ENCODE data around the gene SLC2A6. TPM values are rescaled to one million over a fixed set of nuclear protein-coding genes. Genes with fewer than 3 reads are reported as not detected.

SLC2A6 gene
- total RNA-seq, 1 experiment from 2014 or later, result 7.6 TPM

DNA sequence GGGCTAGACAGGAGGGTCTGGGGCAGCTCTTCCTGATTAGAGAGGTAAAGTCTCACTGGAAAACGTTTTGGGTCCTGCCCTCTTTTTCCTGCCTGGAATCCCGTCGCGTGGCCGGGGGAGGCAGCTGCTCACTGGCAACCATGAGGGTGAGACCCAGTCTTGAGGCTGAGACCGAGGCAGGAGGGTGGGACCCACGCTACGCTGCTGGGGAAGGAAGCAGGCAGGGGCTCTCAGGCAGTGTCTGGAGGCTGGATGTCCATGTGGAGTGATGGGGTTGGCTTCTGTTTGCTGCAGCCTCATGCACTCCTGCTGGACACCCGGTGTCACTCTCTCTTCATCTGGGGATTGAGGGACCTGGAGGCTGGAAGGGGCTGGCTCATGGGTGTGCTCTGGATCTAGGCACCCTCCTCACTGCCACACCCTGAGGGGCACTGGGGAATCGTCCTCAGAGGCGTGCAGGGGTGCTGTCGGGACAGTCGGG lies 11.3 kb upstream of the SLC2A6 start:
- Histone ChIP-seq H3K27me3 (no peaks in the 10 kb centered on the region), H3K36me3 (no peaks in the 10 kb centered on the region), H3K4me3 (no peak overlapping the region), H3K9me3 (no peaks in the 10 kb centered on the region)
- DNase-seq, result no peak

DNA sequence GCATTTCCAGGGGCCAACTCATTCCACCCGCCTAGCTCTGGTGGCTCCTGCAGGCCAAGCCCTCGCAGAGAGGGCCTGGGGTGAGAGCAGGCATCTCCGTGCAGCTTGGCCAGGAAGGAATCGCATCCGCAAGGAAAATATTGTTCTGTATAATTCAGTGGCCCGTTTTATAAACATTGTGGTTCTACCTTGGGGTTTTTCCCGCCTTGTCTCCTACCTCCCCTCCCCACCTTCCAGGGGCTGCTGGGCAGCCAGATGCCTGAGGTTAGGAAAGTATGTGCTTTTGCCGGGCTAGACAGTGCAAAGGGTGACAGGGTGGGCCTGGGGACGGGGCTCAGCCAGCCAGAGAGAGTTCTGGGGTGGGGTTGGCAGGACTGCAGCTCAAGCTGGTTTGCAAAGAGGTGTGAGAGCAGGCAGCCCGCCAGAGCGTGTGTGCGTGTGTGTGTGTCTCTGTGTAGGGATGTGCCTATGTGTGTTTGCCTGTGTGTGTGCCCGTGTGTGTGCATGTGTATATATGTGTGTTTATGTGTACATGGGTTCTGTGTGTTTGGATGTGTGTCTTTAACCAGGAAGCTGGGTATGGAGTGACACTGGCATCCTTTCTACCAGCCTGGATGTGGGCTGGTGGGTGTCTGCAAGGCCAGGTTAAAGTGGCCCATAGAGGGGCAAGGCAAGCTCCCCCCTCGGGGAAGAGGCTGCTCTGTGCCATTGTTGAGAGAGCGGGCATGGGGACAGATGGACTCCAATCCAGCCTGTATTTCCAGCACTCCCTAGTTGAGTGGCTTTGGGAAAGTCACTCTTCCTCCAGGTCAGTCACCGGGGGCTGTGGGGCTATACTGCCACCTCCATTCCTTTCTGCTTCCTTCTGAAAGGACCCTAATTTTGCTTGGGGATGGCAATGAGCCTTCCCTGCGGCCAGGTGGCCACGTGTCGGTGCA lies 10.6 kb upstream of the SLC2A6 start:
- DNase-seq, result no peak
- no peaks in the 10 kb centered on the region for H3K27me3 ChIP-seq
- no peak overlapping the region for H3K4me3 ChIP-seq
- H3K9me3 ChIP-seq, result no peaks in the 10 kb centered on the region
- no peaks in the 10 kb centered on the region for H3K36me3 ChIP-seq

DNA sequence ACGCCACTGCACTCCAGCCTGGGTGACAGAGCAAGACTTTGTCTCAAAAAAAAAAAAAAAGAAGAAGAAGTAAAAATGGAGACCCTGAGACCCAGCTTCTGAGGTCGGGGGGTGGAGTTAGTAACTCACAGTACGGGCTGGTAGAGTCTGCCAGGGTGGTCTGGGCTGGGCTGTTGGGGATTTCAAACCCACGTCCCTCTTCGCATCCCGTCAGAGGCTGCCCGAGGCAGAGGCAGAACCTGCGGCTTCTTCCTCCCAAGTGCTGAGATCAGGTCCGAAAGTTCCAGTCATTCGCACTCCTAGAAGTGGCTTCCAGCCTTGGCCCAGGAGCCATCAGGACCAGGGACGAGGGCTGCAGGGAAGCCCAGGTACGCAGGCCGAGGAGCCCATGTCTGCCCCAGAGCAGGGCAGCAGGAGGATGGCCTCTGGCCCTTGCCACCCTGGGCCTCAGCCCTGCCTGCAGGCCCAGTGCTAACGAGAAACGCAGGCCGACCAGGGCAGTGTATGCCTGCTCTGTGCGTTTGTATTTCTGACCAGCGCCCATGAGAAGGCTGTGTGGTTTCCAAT lies 9.9 kb upstream of the SLC2A6 start:
- no peak for DNase-seq
- Histone ChIP-seq H3K4me3 (no peak overlapping the region), H3K36me3 (no peaks in the 10 kb centered on the region), H3K9me3 (no peaks in the 10 kb centered on the region), H3K27me3 (no peaks in the 10 kb centered on the region)

DNA sequence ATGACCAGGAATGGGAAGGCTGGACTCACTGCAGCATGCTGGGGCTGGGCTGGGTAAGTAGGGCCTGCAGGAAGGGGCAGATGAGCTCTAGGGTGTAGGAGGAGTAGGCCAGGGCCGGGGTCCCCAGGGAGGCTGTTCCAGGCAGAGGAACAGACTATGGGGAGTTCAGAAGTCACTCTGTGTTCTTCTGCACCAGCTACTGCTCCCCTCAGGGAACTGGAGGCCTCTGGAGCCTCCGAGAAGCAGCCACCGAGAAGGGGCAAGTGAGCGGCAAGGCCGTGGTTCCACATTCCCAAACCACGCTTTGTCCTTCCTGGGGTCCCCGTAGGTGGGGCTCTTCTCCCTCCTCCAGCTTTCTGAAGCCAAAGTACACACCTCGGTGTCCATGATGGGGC lies 8.4 kb upstream of the SLC2A6 start:
- no peak for DNase-seq
- Histone ChIP-seq H3K4me3 (no peak overlapping the region), H3K27me3 (no peaks in the 10 kb centered on the region), H3K9me3 (no peaks in the 10 kb centered on the region), H3K36me3 (no peaks in the 10 kb centered on the region)

DNA sequence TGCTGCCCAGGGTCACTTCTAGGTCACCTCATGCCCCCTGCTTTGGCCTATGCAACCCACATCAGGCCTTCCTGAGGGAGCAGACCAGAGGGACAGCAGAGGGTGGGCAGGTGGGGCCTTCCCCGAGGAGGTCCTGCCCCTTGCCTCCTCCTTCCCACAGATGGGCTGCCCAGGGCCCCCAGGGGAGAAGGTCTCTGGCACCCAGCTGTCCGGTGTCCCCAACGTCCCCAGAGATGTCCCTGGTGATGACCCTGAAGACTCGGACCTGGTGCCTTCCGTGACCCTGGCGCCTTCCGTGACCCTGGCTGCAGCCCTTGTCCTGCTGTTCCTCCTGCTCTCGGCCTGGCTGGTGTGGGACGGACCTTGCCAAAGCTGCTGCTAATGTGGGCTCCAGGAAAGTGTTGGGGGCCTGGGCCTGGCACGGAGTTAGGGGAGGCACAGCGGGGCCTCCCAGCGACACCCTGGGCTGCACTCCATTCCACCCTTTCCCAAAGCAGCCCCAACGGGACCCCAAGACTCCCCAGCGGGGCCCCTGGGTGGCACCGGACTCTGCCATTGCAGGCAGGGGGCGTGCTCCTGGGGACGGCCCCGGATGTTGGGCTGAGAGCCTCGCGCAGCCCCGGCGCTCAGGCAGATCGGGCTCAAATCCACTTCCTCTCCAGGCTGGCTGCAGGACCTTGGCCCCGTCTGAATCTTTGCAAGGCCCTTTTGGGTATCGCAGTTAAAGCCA lies 6.8 kb upstream of the SLC2A6 start:
- no peaks in the 10 kb centered on the region for H3K36me3 ChIP-seq
- DNase-seq, result no peak
- H3K27me3 ChIP-seq, result no peaks in the 10 kb centered on the region
- H3K9me3 ChIP-seq, result no peaks in the 10 kb centered on the region
- H3K4me3 ChIP-seq, result no peak overlapping the region

DNA sequence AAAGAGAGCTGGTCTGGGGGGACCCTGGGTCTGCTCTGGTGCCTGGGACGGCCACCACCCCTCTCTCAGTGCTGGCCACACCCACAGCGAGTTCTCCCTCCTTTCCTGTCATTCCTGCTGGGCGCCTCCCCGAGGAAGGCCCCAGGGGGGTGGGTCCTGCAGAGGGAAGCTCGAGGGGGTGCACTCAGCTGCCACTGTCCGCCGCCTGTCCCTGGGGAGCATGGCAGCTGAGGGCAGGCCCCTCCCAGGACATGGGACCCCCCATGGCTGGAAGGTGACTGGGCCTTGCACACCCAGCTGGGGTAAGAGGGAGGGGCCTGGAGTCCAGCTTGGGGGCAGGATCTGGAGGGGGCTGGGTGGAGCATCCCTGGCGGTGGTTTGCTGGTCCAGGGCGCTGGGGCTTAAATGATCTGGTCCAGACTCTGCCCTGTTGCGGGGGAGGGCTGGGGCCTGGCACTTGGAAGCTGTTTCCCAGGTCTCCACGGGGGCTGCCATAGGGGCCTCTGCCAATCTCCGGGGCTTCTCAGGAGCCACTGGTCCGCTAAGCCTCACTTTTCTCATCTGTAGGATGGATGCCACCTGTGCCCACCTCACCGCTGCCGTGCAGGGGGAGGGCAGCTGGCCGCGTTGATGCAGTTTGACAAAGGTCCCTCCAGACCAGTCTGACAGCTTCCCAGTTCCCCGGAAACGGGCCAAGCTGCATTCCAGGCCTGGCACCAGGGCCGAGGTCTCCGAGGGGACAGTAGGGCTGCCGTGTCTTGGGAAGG lies 6.0 kb upstream of the SLC2A6 start:
- no peak for DNase-seq
- Histone ChIP-seq H3K9me3 (no peaks in the 10 kb centered on the region), H3K4me3 (no peak overlapping the region), H3K36me3 (no peaks in the 10 kb centered on the region), H3K27me3 (no peaks in the 10 kb centered on the region)

DNA sequence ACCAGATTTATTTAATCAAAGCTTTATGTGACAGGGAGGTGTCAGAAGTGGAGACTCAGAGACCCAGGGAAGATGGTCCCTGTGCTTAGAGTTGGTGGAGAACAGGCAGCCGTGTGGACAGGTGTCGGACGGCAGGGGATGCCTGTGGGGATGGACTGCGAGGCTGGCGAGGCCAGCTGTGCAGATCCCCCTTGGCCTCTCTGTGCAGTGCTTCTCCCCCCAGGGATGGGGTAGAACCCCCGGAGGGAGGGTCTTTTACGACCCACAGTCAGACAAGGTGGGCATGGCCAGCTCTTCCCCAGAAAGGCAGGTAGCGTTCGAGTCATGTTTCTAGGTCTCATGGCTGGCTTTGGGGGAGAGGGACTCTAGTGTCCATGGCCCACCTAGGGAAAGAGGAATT lies 4.7 kb upstream of the SLC2A6 start:
- Histone ChIP-seq H3K9me3 (no peaks in the 10 kb centered on the region), H3K27me3 (no peaks in the 10 kb centered on the region), H3K36me3 (no peaks in the 10 kb centered on the region), H3K4me3 (no peak overlapping the region)
- no peak for DNase-seq

DNA sequence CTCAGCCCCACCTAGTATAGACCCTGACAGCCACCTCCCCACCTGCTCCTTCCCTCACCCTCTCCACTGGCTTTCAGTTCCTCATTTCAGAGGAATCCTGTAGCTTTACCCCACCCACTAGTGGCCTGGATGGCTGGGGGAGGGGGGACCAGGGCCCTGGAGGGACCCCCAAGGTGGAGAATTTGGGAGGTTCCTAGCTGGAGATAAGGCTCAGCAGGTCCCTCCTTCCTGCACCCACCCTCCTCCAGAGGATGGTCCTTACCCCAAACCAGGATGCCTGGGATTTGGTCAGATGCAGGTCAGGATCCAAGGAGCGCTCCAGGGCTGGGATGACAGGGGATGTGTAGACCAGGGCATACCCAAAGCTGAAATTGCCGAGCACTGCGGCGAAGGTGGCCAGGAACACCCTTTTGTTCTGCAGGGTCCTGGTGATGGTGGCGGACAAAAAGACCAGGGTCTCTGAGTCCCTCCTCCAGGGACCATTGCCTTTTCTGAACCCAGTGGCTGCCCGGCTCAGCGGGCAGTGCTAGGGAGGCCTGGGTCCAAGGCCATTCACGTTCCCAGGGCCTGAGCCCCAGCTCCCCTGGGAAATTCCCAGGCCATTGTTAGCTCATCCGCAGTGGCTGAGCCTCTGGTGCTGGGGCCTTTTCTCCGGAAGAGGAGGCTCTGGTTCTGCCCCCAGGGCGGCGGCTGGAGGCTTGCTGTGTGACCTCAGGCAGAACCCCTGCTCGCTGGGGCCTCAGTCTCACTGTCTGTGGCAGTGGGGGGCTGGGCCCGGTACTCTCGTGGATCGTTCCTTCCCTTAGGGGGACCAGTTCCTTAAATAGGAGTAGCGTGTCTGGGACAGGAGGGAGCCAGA lies 678 bp downstream of the SLC2A6 start:
- no peaks in the 10 kb centered on the region for H3K9me3 ChIP-seq
- H3K4me3 ChIP-seq, result peak overlapping the region; percentile 41
- H3K27me3 ChIP-seq, result no peaks in the 10 kb centered on the region
- DNase-seq, result no peak
- H3K36me3 ChIP-seq, result no peaks in the 10 kb centered on the region

DNA sequence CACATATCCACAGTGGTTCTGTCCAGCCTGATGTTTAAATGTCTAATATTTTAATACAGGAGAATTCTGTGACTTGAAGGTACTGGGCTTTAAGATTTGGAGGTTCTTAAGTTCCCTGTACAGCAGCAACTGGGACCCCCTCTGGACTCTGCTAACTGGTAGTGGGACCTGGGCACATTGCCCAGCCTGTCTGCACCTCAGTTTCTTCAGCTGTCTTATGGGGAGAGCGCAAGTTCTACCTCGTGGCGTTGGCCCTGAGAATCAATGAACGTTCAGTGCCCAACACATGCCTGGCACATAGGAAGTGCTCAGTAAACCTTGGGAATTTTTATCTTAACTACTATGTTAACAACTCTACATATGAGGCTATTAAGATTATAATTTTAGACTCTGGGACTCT lies 1.4 kb downstream of the SLC2A6 start:
- no peaks in the 10 kb centered on the region for H3K36me3 ChIP-seq
- DNase-seq, result no peak
- no peaks in the 10 kb centered on the region for H3K9me3 ChIP-seq
- H3K4me3 ChIP-seq, result no peak overlapping the region
- no peaks in the 10 kb centered on the region for H3K27me3 ChIP-seq

DNA sequence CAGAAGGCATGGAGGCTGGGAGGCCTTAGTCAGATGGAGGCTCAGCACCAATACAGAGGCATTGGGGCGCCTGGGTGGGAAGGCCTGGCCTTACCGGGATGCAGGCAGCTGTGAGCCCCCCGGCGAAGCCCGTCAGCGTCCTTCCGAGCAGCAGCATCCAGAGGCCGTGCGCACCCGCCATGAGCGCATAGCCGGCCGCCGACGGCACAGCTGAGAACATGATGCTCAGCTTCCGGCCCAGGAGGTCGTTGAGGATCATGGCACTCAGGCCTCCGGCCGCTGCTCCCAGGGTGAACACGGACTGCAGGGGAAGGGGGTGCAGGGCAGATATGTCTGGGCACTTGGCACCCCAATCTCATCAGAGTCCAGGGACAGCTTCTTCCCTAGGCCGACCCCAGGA lies 2.0 kb downstream of the SLC2A6 start:
- Histone ChIP-seq H3K27me3 (no peaks in the 10 kb centered on the region), H3K9me3 (no peaks in the 10 kb centered on the region), H3K36me3 (no peaks in the 10 kb centered on the region), H3K4me3 (no peak overlapping the region)
- DNase-seq, result no peak

DNA sequence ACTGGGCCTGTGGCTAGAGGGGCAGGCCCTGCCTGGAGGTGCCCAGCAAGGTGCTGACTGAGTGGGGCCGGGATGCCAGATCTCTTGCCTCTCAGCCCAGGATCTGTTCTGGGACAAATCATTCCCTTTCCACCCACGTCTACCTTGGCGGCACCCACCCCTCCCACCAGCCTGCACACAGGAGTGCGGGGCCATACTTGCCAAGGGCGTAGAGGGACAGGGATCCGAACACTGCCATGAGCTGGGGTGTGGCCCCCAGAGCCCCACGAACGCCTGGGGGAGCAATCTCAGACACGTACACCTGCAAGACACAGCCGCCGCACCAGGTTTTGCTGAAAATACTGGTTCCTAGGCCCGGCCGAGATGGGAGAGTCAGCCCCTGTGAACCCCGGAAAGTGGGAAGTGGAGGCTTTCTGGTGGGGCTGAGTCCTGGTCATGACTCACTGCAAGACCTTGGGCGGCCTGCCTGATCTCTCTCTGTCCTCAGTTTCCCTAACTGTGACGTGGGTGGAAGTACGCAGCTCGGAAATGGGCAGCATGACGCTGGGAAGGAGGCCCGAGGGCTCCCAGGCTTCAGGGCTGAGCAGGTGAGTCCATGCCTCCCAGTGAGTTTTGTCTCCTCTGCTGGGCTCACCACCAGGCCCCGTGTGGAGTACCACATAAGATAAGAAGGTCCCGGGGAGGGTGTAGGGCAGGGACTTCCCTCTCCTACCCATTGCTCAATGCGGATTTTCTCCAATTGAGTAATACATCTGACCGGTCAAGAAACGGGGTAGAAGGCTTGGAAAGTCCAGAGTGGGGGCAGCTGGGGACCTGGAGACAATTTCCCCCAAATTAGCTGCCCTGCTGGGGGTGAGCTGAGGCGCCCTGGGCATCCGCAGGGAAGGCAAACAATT lies 2.6 kb downstream of the SLC2A6 start:
- H3K27me3 ChIP-seq, result no peaks in the 10 kb centered on the region
- H3K4me3 ChIP-seq, result no peak overlapping the region
- no peaks in the 10 kb centered on the region for H3K36me3 ChIP-seq
- DNase-seq, result no peak
- H3K9me3 ChIP-seq, result no peaks in the 10 kb centered on the region

DNA sequence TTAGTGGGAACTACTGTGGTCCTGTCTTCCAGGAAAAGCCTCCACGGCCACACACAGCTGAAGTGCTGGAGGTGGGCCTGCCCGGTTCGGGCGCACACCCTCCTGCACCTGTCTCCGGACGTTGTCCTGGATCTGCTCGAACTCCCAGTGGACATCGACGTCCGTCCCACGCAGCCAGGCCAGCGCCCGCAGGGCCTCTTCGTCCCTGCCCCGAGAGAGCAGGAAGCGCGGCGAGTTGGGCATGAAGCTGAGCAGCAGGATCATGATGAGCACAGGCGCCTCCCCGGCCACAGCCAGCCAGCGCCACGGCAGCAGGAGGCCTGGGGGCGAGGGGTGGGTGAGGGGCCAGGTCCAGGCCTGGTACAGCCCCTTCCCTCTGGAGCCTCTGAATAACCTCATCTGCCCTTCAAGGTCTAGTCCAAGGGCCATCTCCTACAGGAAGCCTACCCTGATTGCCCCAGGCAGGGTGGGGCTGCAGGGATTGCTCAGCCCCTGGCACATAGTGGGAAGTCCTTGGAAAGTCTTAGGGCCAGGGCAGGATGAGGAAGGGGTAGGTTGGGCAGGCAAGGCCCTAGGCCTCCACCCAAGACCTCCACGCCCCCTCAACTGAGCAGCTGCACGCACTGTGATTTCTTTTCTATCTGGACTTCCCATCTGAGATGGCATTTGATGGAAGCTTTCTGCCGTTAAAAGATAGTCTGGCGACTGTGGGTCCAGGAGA lies 3.4 kb downstream of the SLC2A6 start:
- Histone ChIP-seq H3K27me3 (no peaks in the 10 kb centered on the region), H3K4me3 (no peak overlapping the region), H3K36me3 (no peaks in the 10 kb centered on the region), H3K9me3 (no peaks in the 10 kb centered on the region)
- DNase-seq, result no peak

DNA sequence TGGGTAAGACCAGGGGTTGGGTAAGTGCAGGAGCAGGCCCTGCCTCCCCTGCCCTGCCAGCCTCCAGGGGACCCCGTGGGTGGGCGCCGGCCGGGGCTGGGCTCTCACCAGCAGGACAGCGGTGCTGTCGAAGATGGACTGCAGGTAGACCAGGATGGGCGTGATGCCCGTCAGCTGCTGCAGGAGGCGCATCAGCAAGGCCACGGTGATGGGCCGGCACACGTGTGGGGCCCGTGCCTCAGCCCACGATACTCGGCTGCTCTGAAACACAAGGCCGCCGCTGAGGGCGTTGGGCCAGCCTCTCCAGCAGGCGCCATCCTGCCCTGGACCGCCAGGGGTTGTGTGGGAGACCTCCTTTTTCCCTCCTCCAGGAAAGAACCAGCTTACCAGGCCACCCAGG lies 4.0 kb downstream of the SLC2A6 start:
- no peak for DNase-seq
- H3K9me3 ChIP-seq, result no peaks in the 10 kb centered on the region
- no peak overlapping the region for H3K4me3 ChIP-seq
- no peaks in the 10 kb centered on the region for H3K36me3 ChIP-seq
- H3K27me3 ChIP-seq, result no peaks in the 10 kb centered on the region

DNA sequence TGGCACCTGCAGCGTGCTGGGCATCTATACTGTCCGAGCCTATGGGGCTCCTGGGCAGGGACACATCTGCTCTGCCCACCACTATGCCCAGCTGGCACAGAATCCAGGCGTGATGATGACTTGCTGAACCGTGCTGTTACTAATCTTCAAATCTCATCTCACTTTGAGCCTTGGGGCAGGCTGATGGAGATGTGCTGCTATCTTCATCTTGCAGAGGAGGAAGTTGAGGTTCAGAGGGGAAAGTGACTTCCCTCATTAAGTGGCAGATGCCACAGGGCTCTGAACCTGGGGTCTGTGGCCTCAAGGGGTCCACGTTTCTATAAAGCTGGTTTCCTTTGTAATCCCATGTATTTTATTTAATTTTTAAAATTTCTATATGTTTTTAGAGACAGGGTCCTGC lies 4.7 kb downstream of the SLC2A6 start:
- Histone ChIP-seq H3K27me3 (no peaks in the 10 kb centered on the region), H3K36me3 (no peaks in the 10 kb centered on the region), H3K9me3 (no peaks in the 10 kb centered on the region), H3K4me3 (no peak overlapping the region)
- DNase-seq, result no peak

DNA sequence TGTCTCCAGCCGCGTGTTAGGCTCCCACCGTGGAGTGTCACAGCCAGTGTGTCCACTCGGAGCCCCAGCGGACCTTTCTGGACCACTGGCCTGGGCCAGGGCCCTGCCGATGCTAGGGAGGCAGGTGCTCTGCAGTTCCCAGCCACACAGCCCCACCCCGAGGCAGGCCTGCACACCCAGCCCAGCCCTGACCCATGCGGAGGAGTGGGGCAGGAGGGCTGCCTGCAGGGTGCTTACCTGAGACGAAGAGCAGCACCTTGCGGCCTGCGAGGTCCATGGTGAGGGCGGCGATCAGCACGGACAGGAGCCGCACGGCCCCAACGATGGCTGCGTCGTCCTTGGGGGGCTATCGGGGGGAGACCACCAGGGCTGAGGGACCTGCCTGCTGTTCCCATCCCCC lies 5.2 kb downstream of the SLC2A6 start:
- DNase-seq, result no peak
- Histone ChIP-seq H3K36me3 (no peaks in the 10 kb centered on the region), H3K27me3 (no peaks in the 10 kb centered on the region), H3K9me3 (no peaks in the 10 kb centered on the region), H3K4me3 (no peak overlapping the region)

Data from MG63 (cell line).